HG02938 (cell line): ENCODE measurements around the gene BSCL2.
"Not testable (repeated sequence)": the region's sequence is repeated elsewhere in the genome, so short reads cannot be mapped to it uniquely, and the experiment has no call there.

ENCODE experiments used
- ATAC-seq: cut with Tn5 transposase; IDR thresholded peaks from one replicate; pipeline ENCODE4 v1.9.1; 2021; ENCODE audit warnings: mild to moderate bottlenecking, moderate library complexity; ENCODE audit not compliant: unreplicated experiment

The BSCL2 gene

DNA sequence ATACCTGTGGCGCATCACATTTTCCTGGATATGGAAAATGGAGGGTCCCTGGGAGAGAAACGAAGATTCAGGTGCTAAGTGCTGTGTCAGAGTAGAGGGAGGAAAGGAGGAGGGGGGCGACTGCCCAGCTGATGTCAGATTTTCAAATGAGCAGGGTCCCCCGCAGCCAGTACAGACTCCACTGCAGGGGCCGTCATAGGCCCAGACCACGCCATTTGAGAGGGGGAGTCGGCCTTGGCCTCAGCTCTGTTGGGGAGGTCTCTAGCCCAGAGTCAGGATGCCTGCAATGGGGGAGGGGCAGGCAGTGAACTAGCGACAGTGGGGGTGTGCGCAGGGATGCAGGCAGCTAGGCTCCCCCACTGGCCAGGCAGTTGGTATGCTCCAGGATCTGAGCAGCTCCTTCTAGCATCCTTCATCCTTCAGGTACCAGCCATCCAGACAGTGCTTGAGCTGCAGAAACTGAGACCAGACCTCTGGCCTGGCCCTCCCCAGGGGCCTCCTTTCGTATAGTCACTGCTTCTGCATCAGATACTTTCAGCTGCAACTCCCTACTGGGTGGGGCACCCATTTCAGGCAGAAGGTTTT, at the start of gene BSCL2, which contains the start of gene GNG3:
Gene BSCL2 (minus strand): TSS at position 148 of the 585 bp plus-strand sequence. CDS start 229 bp downstream, outside the sequence.
Gene GNG3 (plus strand): TSS at position 400 of the 585 bp plus-strand sequence. CDS start 620 bp downstream, outside the sequence.
- no peak for ATAC-seq

DNA sequence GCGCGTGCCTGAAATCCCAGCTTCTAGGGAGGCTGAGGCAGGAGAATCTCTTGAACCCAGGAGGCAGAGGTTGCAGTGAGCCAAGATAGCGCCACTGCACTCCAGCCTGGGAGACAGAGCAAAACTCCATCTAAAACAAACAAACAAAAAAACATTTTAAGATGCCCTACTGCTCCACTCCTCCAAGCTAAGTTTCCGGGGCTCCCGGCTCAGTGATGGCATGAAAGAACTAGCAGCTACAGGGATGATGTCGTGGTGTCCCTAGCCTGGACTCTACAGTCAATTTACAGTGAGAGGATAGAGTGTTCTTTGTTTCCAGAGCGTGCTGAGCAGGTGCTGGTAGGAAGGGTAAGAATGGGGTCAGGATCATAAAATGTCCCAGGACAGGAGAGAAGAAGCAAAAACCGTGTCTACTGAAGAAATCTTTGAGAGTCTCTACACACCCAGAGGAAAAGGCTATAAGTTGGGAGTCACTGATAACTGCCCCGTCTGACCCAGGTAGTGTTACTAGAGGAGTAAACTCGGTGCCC, 47.9 kb upstream of the BSCL2 start:
- ATAC-seq: no peak

- peak; percentile 96 for ATAC-seq
These were observed 46.7 kb upstream of the BSCL2 start, which contains the start of gene ZBTB3 for GRCh38 chr11:62753736-62754603. Gene ZBTB3 (minus strand): TSS chr11:62754160. CDS start chr11:62753664, 496 bp downstream.

GRCh38 chr11:62752994-62753735, 45.9 kb upstream of the BSCL2 start:
- no peak for ATAC-seq

- no peak for ATAC-seq
These were observed 45.1 kb upstream of the BSCL2 start for GRCh38 chr11:62752177-62752785.

DNA sequence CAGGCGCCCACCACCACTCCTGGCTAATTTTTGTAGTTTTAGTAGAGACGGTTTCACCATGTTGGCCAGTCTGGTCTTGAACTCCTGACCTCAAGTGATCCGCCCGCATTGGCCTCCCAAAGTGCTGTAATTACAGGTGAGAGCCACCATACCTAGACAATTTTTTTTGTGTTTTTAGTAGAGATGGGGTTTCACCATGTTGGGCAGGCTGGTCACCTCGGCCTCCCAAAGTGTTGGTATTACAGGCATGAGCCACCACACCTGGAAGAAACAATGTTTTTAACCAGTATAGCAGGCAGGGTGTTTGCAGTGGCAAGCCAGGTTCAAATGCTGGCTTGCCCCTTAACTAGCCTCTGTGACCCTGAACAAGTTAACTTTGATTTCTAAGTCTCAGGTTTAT, 42.7 kb upstream of the BSCL2 start:
- not testable (repeated sequence) for ATAC-seq

DNA sequence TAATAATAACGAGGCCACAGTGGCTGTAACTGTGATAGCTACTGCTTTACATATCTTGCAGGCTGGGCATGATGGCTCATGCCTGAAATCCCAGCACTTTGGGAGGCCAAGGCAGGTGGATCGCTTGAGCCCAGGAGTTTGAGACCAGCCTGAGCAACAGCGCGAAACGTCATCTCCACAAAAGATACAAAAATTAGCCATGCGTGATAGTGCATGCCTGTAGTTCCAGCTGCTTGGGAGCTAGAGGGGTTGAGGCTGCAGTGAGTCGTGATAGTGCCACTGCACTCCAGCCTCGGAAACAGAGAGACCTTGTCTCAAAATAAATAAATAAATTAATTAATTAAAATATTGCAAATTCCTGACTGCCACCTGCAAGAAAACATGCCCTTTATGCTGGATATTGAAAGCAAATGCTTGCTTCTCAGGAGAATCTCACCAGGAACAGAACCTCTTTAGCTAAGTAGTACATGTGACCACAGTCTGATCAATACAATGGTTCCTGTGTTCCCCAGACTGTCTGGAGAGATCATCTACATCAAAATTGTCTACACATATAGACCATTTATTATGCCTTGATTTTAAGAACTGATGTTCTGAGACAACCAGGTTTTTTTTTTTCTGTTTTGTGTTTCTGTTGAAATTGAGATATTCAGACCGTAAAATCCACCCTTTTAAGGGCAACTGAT, 40.4 kb upstream of the BSCL2 start:
- ATAC-seq: no peak

- ATAC-seq: no peak
These were observed 30.0 kb upstream of the BSCL2 start for GRCh38 chr11:62737196-62737595.

GRCh38 chr11:62732830-62733229, 25.6 kb upstream of the BSCL2 start:
- no peak for ATAC-seq

GRCh38 chr11:62730076-62730475, 22.9 kb upstream of the BSCL2 start:
- not testable (repeated sequence) for ATAC-seq

DNA sequence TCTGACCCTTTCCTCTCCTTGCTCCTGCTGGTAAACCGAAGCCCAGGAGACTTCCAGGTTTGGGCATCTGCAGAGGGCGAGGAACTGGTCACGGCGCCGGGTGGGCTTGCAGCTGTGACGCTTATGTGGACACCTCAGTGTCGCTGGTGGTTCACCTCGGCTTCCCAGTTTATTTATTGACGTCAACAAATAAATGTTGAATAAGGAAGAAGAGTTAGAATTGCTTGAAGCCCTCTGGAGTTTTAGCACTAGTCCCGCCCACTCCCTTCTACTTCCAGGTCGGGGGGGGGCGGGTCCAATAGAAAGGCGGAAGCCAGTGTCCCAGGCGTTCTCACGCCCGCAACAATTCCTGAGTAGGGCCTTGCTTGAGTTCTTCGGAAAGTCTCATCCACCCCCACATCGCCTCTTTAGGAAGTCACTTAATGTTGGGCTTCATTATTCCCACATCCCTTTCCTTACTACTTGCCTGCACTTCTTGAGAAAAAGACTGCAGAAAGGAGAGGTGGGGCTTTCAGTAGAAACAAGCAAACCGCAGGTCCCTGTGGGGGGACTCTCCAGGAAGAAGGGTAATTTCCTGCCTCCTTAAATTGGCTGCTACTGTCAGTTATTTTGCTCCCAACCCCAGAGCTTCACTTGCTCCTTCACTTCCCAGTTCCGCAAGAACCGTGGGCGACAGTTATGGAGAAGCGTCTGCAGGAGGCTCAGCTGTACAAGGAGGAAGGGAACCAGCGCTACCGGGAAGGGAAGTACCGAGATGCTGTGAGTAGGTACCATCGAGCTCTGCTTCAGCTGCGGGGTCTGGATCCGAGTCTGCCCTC, 21.2 kb upstream of the BSCL2 start, which contains the start of gene TTC9C:
Gene TTC9C (plus strand): TSS at position 316 of the 818 bp plus-strand sequence. CDS start 363 bp downstream, at position 679.
- no peak for ATAC-seq

DNA sequence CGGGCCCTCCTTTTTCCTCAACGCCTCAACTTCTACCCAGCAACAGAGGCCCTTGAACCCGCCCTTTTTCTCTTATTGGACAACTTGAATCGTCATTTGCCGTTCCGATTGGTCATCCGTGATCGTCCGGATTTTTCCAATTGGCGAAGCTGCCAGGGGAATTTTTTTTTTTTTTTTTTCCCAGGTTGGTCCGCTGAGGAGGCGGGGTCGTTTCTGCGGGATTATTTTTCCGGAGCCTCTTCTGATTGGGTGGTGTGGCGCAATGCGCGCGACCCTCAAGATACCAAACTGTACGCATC, 20.6 kb upstream of the BSCL2 start:
- peak; percentile 49 for ATAC-seq

GRCh38 chr11:62727165-62727871, 20.1 kb upstream of the BSCL2 start, which contains the start of gene HNRNPUL2:
Gene HNRNPUL2 (minus strand): TSS chr11:62727457. CDS start chr11:62727156, 301 bp downstream.
- ATAC-seq: peak; percentile 53

- no peak for ATAC-seq
These were observed 19.6 kb upstream of the BSCL2 start for GRCh38 chr11:62726915-62727164.

DNA sequence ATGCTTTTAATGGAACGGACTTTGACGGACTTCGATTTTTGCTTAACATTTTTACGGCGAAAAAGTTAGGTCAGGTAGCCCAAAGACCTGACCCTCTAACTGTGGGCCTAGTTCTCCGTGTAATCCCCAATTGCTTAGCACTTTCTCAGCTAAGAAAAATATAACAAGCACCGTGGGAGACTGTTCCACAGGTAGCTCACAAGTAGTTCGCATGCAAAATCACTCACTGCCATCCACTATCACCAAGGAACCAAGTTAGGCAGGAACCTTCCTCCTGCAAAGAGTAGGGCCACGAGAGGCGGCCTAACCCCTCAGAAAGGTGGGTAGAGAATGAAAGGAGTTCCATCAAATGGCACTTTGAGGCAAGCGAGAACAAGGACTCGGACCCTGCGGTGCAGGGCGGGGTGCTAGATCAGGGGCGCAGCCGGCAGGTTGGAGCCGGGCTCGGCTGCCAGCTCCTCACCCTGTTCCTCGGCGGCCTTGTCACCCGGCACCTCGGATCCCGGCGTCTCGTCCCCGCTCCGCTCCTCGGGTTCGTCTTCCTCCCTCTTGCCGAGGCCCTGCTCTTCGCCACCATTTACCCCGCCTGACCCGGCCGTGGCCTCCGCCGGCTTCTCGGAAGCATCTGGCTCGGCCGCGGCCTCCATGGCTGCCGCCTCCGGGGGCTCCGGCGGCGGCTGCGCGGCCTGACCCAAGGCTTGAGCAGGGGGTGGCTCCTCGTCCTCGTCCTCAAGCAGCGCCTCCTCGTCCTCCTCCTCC, 19.1 kb upstream of the BSCL2 start:
- ATAC-seq: no peak

GRCh38 chr11:62725646-62726045, 18.4 kb upstream of the BSCL2 start:
- ATAC-seq: no peak

DNA sequence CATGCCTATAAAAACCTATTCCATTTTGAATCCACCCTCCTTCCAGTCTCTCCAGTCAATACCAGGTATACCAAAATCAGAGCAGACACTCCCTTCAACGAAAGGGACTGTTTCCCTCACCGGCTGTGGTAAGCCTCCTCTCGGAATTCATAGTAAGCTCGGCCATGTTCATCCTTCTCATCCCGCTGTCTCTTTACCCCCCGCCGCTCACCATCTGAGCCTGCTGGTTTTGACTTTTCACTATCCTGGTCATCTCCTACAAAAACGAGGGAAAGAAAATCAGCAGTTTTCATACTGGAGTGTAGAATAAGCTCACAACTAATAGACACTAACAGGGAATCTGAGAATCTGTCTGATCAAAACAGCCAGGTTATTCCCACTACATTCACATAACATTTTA, 16.9 kb upstream of the BSCL2 start:
- ATAC-seq: no peak

DNA sequence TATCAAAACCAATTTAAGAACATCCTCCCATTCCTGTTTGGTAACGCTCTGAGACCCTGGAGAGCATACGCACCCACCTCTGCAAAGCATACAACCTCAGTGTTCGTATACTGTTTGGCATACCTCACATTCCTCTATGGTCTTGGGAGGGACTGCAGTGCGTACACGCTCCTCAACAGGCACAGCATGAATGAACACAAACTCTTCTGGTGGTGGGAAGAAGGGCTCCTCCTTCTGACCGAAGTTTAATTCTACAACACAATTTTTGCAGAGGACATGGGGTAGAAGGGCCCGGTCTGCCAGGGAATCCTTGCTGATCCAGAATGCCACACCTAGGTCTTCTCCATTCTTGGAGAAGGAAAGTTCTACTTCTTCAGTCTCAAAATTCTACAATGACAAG, 14.8 kb upstream of the BSCL2 start:
- no peak for ATAC-seq
